Skeletal muscle cell (primary cell): ENCODE measurements around the gene ATP5F1A.
A peak's percentile ranks its signal among the peaks of the same experiment; 100 is the strongest.
"Not testable (repeated sequence)": the region's sequence is repeated elsewhere in the genome, so short reads cannot be mapped to it uniquely, and the experiment has no call there.

ENCODE experiments used
- DNase-seq: peaks from one replicate; pipeline ENCODE4 v3.0.0-alpha.2; 2010; ENCODE audit warnings: low read depth
- H3K4me3 ChIP-seq: 2 replicates; pipeline ENCODE4 v1.5.1; 2011; ENCODE audit warnings: low read depth, mild to moderate bottlenecking, control low read depth, low read length, moderate library complexity

The ATP5F1A gene

GRCh38 chr18:46051731-46052461 lies 46.2 kb downstream of the ATP5F1A start:
- peak; percentile 69 for DNase-seq
- H3K4me3 ChIP-seq: no peak overlapping the region

DNA sequence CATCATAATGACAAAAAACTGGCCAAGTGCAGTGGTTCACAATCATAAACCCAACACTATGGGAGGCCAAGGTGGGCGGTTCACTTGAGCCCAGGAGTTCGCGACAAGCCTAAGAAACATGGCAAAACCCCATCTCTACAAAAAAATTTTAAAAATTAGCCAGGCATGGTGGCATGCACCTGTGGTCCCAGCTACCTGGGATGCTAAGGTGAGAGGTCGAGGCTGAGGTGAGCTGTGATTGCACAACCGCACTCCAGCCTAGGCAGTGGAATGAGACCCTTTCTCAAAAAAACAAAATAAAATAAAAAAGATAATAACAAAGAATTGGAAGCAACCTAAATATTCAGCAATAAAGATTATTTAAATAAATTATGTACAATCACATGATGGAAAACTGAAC lies 47.8 kb downstream of the ATP5F1A start:
- H3K4me3 ChIP-seq: no peak overlapping the region
- no peak for DNase-seq

DNA sequence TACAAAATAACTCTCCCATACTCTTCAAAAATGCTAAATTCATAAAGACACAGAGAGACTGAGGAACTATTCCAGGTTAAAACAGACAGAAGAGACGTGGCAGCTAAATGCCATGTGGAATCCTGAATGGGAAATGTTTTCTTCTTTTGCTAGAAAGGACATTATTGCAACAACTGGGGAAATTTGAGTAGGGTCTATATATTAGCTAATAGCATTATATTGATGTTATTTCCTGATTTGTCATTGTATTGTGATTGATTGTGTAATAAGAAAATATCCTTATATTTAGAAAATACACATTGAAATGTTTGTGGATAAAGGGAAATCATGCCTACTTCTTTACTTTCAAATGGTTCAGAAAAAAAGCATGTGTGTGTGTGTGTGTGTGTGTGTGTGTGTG lies 49.5 kb downstream of the ATP5F1A start:
- no peak overlapping the region for H3K4me3 ChIP-seq
- no peak for DNase-seq

DNA sequence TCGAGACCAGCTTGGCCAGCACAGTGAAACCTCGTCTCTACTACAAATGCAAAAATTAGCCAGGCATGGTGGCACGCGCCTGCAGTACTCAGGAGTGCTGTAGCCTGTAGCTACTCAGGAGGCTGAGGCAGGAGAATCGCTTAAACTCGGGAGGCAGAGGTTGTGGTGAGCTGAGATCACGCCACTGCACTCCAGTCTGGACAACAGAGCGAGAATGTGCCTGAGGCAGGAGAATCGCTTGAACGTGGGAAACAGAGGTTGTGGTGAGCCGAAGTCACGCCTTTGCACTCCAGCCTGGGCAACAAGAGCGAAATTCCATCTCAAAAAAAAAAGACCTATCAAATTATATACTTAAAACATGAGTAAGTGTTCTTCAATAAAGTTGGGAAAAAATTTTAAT lies 50.7 kb downstream of the ATP5F1A start:
- DNase-seq, H3K4me3 ChIP-seq: not testable (repeated sequence)

GRCh38 chr18:46046688-46047087 lies 51.4 kb downstream of the ATP5F1A start:
- H3K4me3 ChIP-seq: no peak overlapping the region
- DNase-seq: no peak

DNA sequence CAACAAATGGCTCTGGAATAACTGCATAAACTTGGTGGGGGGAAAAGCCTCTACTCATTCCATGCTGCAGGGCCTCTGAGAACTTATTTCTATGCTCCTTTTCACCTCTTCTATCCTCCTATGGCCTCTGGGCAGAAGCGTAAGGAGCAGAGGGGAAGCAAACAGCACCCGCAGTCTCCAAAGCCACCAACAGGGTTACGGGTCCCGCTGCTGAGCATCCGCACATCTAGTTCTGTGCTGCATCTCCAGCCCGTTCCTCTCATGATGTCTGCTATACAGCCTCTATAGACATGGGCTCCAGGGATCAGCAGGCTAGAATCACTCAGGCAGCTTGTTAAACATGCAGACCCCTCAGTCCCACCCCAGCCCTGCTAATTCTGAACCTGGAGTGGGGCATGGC lies 52.0 kb downstream of the ATP5F1A start:
- H3K4me3 ChIP-seq: no peak overlapping the region
- no peak for DNase-seq

DNA sequence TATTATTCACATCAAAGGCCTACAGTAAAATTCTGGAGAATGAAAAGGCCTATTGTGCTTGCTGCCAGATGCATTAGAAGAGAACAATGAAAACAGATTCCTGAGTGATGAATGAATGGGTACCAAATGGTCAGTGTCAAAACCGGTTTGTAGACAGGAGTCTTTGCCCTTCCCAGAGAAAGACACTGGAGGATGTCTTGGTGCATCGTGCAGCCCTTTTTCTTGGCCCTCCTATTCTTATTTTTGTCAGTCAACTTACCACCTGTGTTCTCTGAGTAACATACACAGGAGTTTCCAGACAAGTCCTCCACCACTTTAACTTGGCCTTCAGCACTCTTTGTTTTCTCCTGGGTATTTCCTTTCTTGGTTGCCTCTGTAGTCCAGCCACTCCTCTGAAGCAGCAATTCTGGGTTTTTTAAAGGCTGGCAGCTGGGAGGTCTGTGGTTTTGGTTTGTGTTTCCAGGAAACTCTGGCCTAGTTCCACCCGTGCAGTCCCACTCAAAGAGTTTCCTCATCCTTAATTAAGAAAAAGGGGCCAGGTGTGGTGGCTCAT lies 55.4 kb downstream of the ATP5F1A start:
- DNase-seq: peak; percentile 29
- no peak overlapping the region for H3K4me3 ChIP-seq

DNA sequence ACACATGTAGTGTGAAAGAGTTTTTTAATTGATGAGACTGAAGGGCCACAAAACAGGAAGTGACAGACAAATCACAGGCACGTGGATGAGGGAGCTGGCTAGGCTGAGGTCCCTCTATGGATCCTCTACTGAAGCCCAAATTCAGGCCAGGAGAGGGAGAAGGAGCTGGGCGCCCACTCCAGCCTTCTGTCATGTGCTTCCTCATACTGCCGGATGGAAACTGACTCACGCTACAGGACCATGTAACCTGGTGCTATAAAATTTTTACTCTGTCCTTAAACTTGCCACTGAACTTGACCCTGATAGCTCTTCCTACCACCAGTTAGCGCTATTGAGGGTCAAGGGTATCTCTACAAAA lies 57.4 kb downstream of the ATP5F1A start:
- H3K4me3 ChIP-seq: no peak overlapping the region
- no peak for DNase-seq

DNA sequence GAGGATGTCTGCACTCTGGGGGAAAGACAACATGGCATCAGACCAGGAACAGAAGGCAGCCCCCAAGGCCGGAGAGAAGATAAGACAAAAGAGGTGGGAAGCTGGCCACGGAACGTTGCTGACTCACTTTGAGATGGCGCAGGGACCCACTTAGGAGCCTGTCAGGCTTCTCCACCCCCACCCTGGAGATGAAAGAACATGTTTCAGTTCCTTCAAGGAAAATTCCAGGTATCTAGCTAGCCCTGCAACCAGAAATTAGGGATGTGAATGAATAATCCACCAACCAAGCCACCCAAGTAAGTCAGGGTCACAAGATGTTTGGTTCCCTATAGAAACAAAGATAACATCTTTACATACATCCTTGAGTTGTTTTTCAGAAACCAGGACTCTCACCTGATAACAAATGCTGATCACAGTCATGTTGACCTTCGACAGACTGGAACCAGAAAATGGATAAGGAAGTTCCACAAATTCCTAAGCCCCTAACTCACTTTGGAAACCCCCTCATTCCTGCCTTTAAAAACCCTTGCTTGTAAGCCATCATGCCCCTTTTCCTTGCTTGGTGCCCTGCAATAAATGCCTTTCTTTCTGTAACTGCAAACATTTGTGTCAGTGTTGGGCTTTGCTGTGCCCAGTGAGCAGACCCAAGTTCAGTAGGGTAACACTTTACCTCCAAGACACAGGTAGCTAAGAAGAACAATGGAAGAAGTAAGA lies 57.9 kb downstream of the ATP5F1A start:
- no peak for DNase-seq
- H3K4me3 ChIP-seq: no peak overlapping the region

- no peak overlapping the region for H3K4me3 ChIP-seq
- DNase-seq: no peak
Observed at GRCh38 chr18:46037512-46038305, 60.4 kb downstream of the ATP5F1A start.

DNA sequence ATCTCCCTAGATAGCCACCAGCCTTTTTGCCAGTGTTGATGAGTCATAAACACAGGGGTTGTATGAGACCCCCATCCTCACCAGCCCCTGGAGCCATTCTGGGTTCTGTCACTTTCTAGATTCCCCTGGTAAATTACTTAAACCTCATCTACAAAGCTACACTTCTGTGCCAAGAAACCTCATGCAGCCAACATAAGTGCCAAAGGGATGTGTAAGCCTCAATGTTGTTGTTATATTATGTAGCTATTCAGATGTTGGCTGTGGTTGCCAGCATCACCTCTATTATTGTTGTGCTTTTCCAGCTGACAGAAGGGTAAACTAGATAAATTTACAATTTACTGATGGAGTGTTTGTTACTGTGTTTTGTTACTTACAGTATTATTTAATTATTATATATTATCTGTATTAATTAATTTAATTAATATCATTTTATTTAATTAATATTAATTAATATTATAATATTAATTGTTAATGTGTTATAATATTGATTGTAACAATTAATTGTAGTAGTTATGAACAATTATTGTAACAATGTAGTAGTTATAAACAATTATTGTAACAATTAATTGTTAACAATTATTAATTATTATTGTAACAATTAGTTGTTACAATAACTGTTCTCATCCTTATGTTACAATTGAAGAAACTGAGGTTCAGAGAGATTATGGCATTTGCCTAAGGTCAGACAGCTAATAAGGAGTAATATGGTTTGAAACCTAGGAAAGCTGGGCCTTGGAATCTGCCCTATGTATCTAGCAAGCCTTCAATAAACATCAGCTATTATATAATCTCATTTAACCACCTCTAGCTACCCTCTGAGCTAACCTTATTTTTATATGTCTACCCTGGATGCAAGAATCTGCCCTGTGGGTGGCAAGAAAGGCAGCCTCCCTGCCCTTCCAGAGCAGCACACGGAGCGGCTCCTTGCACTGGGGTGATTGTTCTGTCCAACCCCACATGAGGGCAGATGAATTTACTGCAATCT lies 62.1 kb downstream of the ATP5F1A start:
- no peak overlapping the region for H3K4me3 ChIP-seq
- DNase-seq: no peak

DNA sequence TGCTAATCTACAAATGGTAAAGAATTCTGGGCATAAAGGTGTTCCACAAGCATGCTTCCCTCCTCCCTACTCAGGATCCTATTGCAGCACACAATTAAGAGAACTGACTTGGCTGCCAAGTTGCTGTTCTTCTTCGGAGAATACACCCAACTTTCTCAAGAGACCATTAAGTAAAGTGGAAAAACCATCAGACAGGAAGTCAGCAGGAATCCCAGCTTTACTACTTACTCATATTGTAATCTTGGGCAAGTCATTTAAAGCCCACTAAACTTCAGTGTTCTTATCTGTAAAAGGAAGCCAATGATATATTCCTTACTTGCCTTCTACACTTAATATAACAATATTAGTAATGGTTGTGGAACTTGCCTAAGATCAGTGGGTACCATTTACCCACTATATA lies 63.9 kb downstream of the ATP5F1A start:
- H3K4me3 ChIP-seq: no peak overlapping the region
- no peak for DNase-seq

GRCh38 chr18:46031741-46032140 lies 66.4 kb downstream of the ATP5F1A start:
- H3K4me3 ChIP-seq: no peak overlapping the region
- DNase-seq: no peak
